B cell (primary cell): ENCODE measurements around the gene MRPS15. TPM values are rescaled to one million over a fixed set of nuclear protein-coding genes. Genes with fewer than 3 reads are reported as not detected.

ENCODE experiments used
- ATAC-seq: fragments of 200-7000 bp; cut with Tn5 transposase; one replicate; pipeline ENCODE4 v1.10.0; 2021; ENCODE audit warnings: low read depth, mild to moderate bottlenecking, moderate number of reproducible peaks, moderate library complexity
- CTCF ChIA-PET: fragments of 350-600 bp; sonication (Branson Sonifier 250); formaldehyde crosslinking; loops from one replicate; lab custom pipeline; 2021; ENCODE audit warnings: antibody characterized with exemption, inconsistent platforms; lab: Charles Lee
- POLR2A ChIA-PET: fragments of 350-600 bp; sonication (Branson Sonifier 250); formaldehyde crosslinking; loops from one replicate; lab custom pipeline; 2021; ENCODE audit warnings: antibody characterized with exemption; lab: Charles Lee
- DNase-seq: peaks from one replicate; pipeline ENCODE4 v3.0.0; 2013
- H2AFZ ChIP-seq: 2 replicates; pipeline ENCODE4 v1.6.1; 2012; ENCODE audit warnings: mild to moderate bottlenecking, low read depth, low read length; ENCODE audit not compliant: insufficient read depth, poor library complexity, severe bottlenecking
- H3K27ac ChIP-seq, 2 donors: 1 replicate in 1 of 2; 2 replicates in 1 of 2; pipeline ENCODE4 v1.5.1; 2012 to 2013; ENCODE audit warnings: low read length in 2 of 2, mild to moderate bottlenecking in 2 of 2, moderate library complexity in 1 of 2
- H3K27me3 ChIP-seq, 4 experiments: fragments of 200-600 bp in 1 of 4; sonication (generic) in 1 of 4; replicated peaks in 1 of 4; 1 replicate in 2 of 4; 2 replicates in 2 of 4; pipeline versions ENCODE4 v1.6.1 to v1.7.0; 2013 to 2016; ENCODE audit warnings: low read length in 3 of 4, mild to moderate bottlenecking in 2 of 4, mixed read lengths in 1 of 4, moderate library complexity in 1 of 4; ENCODE audit not compliant: insufficient read depth in 4 of 4, control insufficient read depth in 3 of 4; ENCODE audit errors: control extremely low read depth in 1 of 4
- H3K36me3 ChIP-seq, 2 experiments: replicated peaks in 1 of 2; 1 replicate in 1 of 2; 2 replicates in 1 of 2; pipeline versions ENCODE4 v1.6.1 to v1.7.1; 2013; ENCODE audit warnings: low read length in 1 of 2; ENCODE audit not compliant: insufficient read depth in 2 of 2, control insufficient read depth in 1 of 2; ENCODE audit errors: control extremely low read depth in 1 of 2, extremely low read depth in 1 of 2
- H3K4me1 ChIP-seq, 2 donors: fragments of 200-600 bp in 1 of 2; sonication (generic) in 1 of 2; 1 replicate in 1 of 2; 2 replicates in 1 of 2; pipeline versions ENCODE4 v1.5.1 to v1.6.1; 2013 to 2017; ENCODE audit warnings: low read length in 2 of 2; ENCODE audit not compliant: control insufficient read depth in 2 of 2, insufficient read depth in 2 of 2
- H3K4me2 ChIP-seq: replicated peaks from 2 replicates; pipeline ENCODE3; 2012; ENCODE audit warnings: mild to moderate bottlenecking, low read depth, low read length; ENCODE audit not compliant: poor library complexity, severe bottlenecking
- H3K4me3 ChIP-seq, 5 experiments: fragments of 200-600 bp in 1 of 5; sonication (generic) in 1 of 5; 1 replicate in 3 of 5; 2 replicates in 2 of 5; pipeline versions ENCODE4 v1.5.1 to v1.7.0; 2011 to 2016; ENCODE audit warnings: low read length in 4 of 5, mild to moderate bottlenecking in 4 of 5, low read depth in 2 of 5, control low read depth in 1 of 5, moderate library complexity in 1 of 5; ENCODE audit not compliant: insufficient read depth in 1 of 5; ENCODE audit errors: control extremely low read depth in 1 of 5, extremely low read depth in 1 of 5
- H3K79me2 ChIP-seq: fragments of 200-600 bp; sonication (generic); one replicate; pipeline ENCODE4 v1.6.0; 2016; ENCODE audit warnings: low read length; ENCODE audit not compliant: control insufficient read depth, insufficient read depth
- H3K9ac ChIP-seq: fragments of 200-600 bp; sonication (generic); 2 replicates; pipeline ENCODE4 v1.6.1; 2017; ENCODE audit warnings: mild to moderate bottlenecking, low read length, moderate library complexity
- H3K9me3 ChIP-seq, 3 donors: one replicate each; pipeline versions ENCODE4 v1.6.1 to v1.7.1; 2013; ENCODE audit warnings: low read length in 2 of 3; ENCODE audit not compliant: control insufficient read depth in 2 of 3, insufficient read depth in 1 of 3; ENCODE audit errors: control extremely low read depth in 1 of 3
- H4K20me1 ChIP-seq: 2 replicates; pipeline ENCODE4 v1.6.0; 2012; ENCODE audit warnings: mild to moderate bottlenecking, low read length; ENCODE audit not compliant: insufficient read depth, control insufficient read depth, poor library complexity, severe bottlenecking
- H3K27ac Mint-ChIP-seq: one replicate; pipeline ENCODE4 v1.8.0; 2021; ENCODE audit warnings: mixed read lengths
- H3K27me3 Mint-ChIP-seq: one replicate; pipeline ENCODE4 v1.8.0; 2021; ENCODE audit warnings: mixed read lengths
- H3K4me1 Mint-ChIP-seq: one replicate; pipeline ENCODE4 v1.8.0; 2021; ENCODE audit warnings: mixed read lengths
- H3K4me3 Mint-ChIP-seq: one replicate; pipeline ENCODE4 v1.8.0; 2021; ENCODE audit warnings: mixed read lengths
- H3K9me3 Mint-ChIP-seq: one replicate; pipeline ENCODE4 v1.8.0; 2022; ENCODE audit warnings: mixed read lengths; ENCODE audit not compliant: insufficient read depth
- CTCF ChIP-seq: fragments of 200-600 bp; IDR thresholded peaks from one replicate; pipeline ENCODE4 v1.8.0; 2022; ENCODE audit warnings: antibody characterized with exemption, mild to moderate bottlenecking
- EZH2 ChIP-seq: IDR thresholded peaks from 2 replicates; pipeline ENCODE4 v1.6.1; 2012; ENCODE audit warnings: borderline replicate concordance, low read depth, mild to moderate bottlenecking, moderate library complexity, low read length; ENCODE audit not compliant: insufficient read depth, poor library complexity, severe bottlenecking
- WGBS: methylation state at CpG from one replicate; pipeline ENCODE4 v1.1.5; 2013; ENCODE audit warnings: missing lambda C conversion rate; ENCODE audit not compliant: insufficient coverage; 5-methylcytosine and 5-hydroxymethylcytosine counted together
- intact Hi-C: fragments of 100-400 bp; cut with micrococcal nuclease; formaldehyde crosslinking; loops from one replicate; pipeline ENCODE4 v1.10.0; 2022
- polyA plus RNA-seq: library from polyadenylated mRNA; depleted of rRNA; stranded (reverse); fragments of >200 nt; gene quantifications from 2 replicates; pipeline ENCODE4 v1.2.3, GENCODE V29; 2012
- total RNA-seq, 2 donors: library from RNA; stranded (reverse); fragments of 120-200 nt in 1 of 2; gene quantifications; 1 replicate in 1 of 2; 2 replicates in 1 of 2; pipeline versions ENCODE4 v1.2.3 to v1.2.4, GENCODE V29; 2013 to 2022

The MRPS15 gene
- total and polyA plus RNA-seq, 2 donors (not counting 1 experiment from before 2014, with no cell fraction given): 27.1 to 34.4 TPM

DNA sequence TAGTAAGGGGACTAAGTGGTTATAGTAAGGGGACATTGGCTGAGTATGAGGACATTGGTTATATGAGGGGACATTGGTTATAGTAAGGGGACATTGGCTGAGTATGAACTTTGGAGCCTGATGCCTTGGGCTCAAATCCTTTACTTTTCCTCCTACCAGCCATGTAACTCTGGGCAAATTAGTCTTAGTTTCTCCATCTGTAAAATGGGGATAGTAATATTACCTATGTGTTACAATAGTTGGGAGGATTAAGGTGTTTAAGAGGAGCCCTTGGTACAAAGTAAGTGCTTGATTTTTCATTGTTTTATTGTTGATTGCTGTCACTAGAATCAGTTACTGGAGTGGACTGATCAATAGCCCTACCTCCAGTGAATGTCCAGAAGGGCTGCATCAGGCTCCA, 16.7 kb downstream of the MRPS15 start:
- Mint-ChIP-seq H3K4me3 (no peak overlapping the region), H3K9me3 (no peaks in the 10 kb centered on the region), H3K27ac (no peak overlapping the region), H3K27me3 (no peaks in the 10 kb centered on the region), H3K4me1 (peaks cover 17% of the 10 kb centered on the region)
- Histone ChIP-seq H3K27me3 (peaks cover 0 to 3% (median 0%) of the 10 kb centered on the region in 4 experiments), H3K4me3 (no peak overlapping the region), H2AFZ (no peak overlapping the region), H3K9ac (no peak overlapping the region), H3K36me3 (no peaks in the 10 kb centered on the region), H3K79me2 (no peaks in the 10 kb centered on the region), H3K4me2 (no peak overlapping the region), H3K27ac (no peak overlapping the region), H3K9me3 (no peaks in the 10 kb centered on the region), H3K4me1 (peaks cover 3 to 15% of the 10 kb centered on the region in 2 donors), H4K20me1 (no peaks in the 10 kb centered on the region)
- no peak for TF ChIP-seq EZH2
- no peak for TF ChIP-seq CTCF
- intact Hi-C loops: no loop called here
- ChIA-PET CTCF (no interaction called here), POLR2A (no interaction called here)
- DNase-seq (no peak), ATAC-seq (no peak)

DNA sequence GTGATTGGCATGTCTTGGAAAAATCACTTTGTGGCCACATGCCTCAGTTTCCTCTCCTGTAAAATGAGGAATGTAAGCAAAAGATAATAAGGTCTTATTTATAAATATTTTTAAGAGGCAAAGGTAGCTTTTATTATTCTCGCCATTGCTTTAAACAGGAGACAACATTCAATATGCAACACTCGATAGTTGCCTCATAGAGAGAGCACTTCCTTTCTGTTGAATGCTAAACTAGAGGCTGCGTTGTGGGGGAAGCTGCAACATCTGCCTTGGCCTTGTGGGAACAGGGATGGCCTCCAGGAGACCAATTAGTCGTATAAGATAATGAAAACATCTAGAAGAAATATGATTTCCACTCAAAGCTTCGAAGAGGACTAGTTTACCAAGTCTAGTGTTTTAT, 17.4 kb downstream of the MRPS15 start:
- WGBS: no CpG with 5 or more reads among the region's 5 CpGs
- Mint-ChIP-seq H3K4me1 (peaks cover 15% of the 10 kb centered on the region), H3K9me3 (no peaks in the 10 kb centered on the region), H3K27me3 (no peaks in the 10 kb centered on the region), H3K4me3 (no peak overlapping the region), H3K27ac (no peak overlapping the region)
- intact Hi-C loops: no loop called here
- Histone ChIP-seq H3K27ac (no peak overlapping the region), H3K9me3 (no peaks in the 10 kb centered on the region), H3K27me3 (peaks cover 0 to 3% (median 0%) of the 10 kb centered on the region in 4 experiments), H4K20me1 (no peaks in the 10 kb centered on the region), H3K4me3 (no peak overlapping the region), H3K36me3 (no peaks in the 10 kb centered on the region), H3K4me1 (peaks cover 3 to 15% of the 10 kb centered on the region in 2 donors), H2AFZ (no peak overlapping the region), H3K79me2 (no peaks in the 10 kb centered on the region), H3K4me2 (no peak overlapping the region), H3K9ac (no peak overlapping the region)
- DNase-seq: no peak
- TF ChIP-seq CTCF: no peak
- TF ChIP-seq EZH2: no peak
- ChIA-PET POLR2A (no interaction called here), CTCF (no interaction called here)
- no peak for ATAC-seq
